Measurements from ENCODE around the gene PARVA.
A peak's percentile ranks its signal among the peaks of the same experiment; 100 is the strongest.

PARVA gene

DNA sequence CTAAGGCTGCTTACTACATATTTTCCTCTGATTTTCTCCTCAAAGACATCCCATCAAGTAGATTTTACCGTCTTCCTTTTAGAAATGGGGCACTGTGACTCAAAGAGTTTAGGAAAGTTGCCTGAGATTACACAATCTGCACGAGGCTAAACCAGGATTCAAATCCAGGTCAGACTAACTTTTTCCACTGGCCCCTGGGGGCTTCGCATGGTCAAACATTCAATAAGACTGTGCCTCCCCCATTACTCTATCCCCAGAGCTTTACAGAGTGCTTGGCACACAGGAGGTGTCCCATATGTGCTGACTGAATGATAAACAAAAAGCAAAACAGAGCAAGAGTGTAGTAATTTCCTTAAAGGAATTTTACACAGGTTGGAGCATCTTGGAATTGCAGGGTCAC lies 178.8 kb downstream of the PARVA start:
- DNase-seq (ENCODE audit: low read depth), result peak; percentile 70

DNA sequence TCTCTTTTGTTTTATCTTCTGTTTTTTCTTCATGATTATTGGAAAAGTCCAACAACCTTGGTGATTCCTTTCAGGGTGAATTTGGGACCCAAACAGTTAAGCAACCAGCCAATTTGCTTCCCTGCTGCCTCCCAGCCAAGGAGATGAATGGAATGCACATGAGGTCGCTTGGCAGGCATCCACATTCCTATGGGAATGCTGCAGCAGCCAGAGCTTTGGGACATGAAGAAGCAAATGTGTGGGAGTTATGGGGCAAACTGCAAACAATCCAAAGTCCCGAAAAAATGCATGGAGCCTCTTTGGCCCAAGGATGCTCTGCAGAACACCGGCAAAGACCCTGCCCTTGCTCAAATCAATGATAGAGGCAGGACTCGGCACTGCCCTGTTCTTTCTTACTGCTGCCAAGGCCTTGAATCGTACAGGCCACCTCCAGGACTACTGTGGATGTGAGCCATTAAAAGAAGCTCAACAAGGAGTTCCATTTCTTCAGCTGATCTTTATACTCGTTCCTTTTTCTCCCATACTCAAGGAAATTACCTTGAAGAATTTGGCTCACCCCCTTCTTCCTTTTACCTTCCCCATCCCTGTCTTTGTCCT lies 179.5 kb downstream of the PARVA start:
- DNase-seq (ENCODE audit: low read depth), result peak; percentile 98

DNA sequence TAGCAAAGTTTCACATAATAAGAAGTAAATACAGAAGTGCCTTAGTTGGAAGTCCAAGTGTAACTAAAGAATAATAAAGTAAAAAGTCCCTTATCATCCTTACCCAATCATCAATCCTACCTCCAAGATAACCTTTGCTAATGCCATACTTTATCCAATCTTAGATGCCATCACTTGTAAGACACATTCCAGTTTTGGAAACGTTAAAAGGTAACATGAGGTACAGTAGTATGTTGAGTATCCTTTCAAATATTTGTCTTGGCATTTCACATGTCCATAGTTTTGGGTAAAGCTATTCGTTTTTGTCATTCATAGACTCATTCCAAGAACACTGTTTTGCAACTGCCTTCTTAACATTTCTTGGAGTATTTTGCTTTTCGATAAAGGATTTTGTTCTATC lies 181.6 kb downstream of the PARVA start:
- DNase-seq (ENCODE audit: low read depth), result no peak

DNA sequence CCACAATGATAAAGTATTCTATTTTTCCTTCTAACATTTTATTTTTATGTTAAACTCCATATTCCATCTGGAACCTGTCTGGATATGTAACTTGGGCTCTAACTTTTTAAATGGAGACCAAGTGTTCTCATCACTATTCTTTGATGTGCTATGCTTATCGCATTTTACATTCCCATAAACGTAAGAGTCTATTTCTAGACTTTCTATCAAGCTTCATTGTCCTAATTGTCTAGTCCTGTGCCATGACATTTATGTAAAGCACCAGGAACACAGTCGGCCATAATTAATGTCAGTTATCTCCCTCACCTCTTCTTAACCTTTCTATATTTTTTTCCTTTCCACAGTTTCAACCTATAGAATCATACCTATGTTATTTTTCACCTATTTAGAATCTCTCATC lies 183.0 kb downstream of the PARVA start:
- DNase-seq (ENCODE audit: low read depth), result no peak

DNA sequence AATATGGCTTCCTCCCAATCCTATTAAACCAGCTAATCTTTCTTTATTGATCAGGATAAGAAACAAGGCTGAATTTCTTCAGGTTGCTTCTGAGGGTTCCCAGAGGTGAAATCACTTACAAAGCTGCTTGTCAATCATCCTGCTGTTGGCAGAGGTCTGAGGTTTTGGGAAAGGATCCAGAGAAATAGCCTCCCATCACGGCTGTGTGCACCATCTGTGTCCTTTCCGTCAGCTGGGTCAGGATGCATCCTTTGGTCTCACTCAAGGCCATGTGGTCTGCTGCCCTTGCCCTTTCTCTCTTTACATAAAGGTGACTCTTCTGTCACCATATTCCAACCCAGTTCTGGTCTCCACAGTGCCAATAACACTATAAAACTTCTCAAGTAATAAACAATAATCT lies 183.5 kb downstream of the PARVA start:
- DNase-seq (ENCODE audit: low read depth), result no peak

DNA sequence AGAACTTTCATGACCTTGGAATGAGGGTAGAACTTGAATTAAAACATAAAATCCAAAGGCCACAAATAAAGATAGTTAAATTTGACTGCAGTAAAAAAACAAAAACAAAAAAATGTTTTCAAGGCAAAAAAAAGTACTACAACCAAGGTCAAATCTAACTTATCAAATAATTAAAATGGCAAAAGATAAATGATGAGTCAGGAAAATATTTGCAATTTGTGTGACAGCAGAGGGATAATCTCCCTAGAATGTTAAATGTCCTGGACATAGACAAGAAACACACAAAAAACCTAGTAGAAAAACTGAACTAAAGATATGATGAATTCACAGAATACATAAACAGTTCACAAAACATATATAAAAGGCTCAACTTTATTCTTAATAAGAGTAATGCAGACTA lies 186.6 kb downstream of the PARVA start:
- no peak for DNase-seq (ENCODE audit: low read depth)

DNA sequence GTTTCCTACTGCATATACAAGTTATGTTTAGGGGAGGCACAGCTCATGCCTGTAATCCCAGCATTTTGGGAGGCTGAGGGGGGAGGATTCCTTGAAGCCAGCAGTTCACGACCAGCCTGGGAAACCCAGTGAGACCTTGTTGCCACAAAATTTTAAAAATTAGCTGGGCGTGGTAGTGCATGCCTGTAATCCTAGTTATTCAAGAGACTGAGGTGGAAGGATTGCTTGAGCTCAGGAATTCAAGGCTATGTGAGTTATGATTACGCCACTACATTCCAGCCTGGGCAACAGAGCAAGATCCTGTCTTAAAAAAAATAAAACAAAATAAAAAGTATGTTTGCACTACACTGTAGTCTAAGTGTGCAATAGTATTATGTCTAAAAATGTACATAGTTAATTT lies 188.0 kb downstream of the PARVA start:
- peak; percentile 53 for DNase-seq (ENCODE audit: low read depth)

DNA sequence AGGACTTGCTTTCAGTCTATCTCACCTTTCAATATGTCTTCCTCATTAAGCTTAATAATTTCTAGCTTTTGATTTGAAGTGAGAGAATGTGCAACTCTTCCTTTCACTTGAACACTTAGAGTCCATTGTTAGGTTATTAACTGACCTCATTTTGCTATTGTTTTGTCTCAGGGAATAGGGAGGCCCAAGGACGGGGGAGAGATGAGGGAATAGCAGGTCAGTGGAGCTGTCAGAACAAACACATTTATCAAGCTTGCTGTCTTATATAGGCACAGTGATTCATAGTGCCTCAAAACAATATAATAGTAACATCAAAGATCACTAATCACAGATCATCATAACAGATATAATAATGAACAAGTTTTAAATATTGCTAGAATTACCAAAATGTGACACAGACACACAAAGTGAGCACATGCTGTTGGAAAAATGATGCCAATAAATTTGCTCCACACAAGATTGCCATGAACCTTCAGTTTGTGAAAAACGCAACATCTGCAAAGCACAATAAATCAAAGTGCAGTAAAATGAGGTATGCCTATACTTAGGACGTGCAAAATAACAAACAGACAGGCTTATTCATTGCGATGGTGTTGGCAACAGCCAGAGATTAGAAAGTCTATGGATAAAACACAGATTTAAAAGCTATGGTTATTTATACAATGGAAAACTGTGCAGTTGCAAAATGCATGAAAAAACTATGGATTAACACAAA lies 190.5 kb downstream of the PARVA start:
- no peak for DNase-seq (ENCODE audit: low read depth)

DNA sequence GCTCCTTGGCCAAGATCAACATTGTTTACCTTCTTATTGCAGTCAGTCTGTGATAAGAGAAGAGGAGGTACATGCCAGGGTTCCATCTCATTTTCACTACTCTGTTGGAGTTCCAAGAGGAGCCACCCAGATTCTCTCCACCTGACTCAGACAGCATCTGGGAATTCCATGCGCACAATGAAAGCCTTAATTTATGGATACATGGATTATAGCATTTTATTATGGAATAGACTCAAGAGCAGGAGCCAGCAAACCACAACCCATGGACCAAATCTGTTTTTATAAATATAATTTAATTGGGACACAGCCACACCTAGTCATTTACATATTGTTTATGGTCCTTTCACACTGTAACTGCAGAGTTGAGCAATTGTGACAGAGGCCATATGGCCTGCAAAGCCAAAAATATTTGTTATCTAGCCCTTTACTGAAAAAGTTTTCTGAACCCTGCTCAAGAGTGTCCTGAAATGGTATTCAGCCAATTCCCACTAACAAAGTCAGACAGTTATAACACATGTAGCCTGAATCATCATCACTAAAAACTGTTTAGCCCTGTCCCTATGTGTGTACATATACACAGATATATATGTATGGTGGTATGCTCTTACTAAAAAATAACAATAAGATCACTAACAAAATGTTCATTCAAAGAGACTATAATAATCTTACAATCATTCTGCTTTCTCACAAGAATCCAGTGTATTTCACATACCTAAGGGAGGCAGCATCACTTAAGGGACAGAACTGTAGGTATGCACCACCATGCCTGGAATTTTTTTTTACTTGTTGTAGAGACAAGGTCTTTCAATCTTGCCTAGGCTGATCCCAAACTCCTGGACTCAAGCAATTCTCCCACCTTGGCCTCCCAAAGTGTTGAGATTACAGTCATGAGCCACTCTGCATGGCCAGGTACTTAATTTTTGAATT lies 192.4 kb downstream of the PARVA start:
- peak; percentile 50 for DNase-seq (ENCODE audit: low read depth)

DNA sequence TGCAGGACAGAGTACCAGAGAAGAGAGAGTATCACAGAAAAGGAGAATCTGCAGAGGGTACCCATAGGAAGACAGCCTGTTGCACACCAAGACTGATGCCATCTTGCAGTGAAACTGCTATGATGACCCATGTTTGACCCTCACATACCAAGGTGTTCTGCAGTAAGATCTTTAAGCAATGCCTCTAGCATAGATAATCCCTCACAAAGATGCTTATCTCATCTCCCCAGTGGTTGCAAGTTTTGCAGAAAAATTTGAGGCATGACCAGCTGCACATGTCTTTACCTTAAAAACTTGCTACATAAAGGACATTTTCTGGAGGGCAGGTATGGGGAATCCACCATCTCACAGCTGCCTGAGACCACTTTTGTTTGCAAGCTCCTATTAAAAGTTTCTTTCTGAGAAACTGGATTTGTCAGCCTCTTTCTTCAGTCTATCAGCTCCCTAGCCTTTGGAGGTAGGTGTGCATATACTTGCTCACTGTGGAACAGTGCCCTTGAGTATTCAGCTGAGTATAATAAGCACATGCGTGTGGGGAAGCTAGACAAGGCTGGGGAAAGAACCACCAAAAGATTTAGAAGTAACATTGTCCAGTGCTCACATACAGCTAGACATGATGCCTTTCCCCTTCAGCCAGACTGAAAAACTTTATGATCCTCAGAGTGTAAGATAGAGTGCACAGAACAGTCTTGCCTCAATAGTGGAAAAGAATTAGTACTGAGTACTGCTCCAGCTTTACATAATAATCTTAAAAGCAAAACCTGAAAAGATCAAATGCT lies 196.5 kb downstream of the PARVA start:
- peak; percentile 41 for DNase-seq (ENCODE audit: low read depth)

DNA sequence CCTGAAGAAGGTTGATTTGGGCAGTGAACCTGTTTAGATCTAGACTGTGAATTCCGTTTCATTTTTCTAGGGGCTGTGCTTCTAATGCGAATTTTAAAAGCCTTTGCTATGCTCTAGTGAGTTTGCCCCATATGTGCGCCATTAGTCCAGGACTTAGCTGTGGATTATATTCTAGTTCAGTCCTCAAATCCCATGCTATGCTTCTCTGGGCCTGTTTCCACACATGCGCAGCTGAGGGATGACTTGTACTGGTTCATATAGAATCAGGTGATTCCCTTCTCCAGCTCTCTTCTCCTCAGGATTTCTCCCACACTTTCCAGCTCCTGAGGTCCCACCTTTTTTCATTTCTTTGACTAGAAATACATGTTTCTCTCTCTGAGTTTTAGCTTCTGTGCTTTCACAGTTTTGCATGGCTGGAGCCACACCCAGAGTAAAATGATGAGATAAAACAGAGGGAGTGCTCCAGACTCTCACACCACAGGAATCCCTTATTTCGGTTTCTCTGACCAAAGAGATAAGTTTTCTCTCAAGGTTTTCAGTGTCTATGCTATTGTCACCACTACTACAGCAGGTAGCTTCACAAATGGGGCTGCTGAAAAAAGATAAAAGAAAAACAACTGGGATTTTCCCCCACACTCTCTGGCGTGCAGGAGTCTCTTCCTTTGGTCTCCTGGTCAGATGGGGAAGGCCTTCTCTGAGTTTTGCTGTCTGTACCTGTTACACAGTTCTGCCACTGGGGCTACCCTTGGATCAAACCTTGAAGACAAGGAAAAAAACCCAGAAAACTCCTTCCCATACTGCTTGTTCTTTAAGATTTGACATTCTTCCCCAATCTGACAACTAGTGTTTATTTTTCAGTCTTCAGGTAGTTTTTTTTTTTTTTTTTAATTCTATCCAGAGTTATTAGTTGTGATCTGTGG lies 200.6 kb downstream of the PARVA start:
- DNase-seq (ENCODE audit: low read depth), result no peak

DNA sequence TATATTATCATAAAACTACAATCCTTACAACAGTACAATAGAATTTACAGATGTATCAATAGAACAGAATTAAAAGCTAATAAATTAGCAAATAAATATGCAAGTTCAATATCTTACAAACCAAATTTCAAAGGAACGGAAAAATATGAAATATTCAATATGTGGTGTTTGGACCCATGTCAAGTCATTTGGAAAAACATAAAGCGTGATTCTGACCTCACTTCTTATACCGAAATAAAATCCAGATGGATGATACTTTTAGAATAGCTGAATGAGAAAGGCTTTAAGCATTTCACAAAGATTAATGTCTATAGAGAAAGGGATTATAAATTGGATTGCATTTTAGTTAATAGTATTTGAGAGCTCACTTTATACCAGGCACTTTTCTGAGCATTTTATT lies 204.0 kb downstream of the PARVA start:
- no peak for DNase-seq (ENCODE audit: low read depth)

DNA sequence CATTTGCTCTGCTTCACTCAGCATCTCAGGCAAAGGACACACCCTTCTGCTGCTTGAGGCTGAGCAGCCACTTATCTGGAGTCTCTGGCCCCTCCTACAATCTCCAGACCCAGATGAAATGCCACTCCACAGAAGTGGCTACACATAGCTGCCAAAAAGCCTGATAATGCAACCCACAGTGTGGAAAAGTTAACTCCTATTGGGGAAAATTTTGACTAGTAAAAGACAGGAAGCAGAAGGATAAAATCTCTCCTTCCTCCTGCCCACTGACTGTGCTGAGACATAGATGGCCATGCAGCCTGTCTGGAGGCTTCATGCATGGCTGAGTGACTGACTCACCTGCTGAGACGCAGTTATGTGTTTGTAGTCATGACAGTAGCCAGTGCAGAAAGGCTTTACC lies 204.6 kb downstream of the PARVA start:
- DNase-seq (ENCODE audit: low read depth), result peak; percentile 85
